ENCODE measurements around the gene CD80. TPM values are rescaled to one million over a fixed set of nuclear protein-coding genes. Genes with fewer than 3 reads are reported as not detected.

CD80 gene
- total and polyA plus RNA-seq, 10 of the 15 experiments (the other 5 are each of a cell fraction or from before 2014, with no cell fraction given), result 41.4 to 137 (median 58.1) TPM

- Histone ChIP-seq H2AFZ (ENCODE audit: control insufficient read depth, low read depth, low read length) (no peak overlapping the region), H3K79me2 (ENCODE audit: control insufficient read depth, insufficient read depth, low read length) (no peaks in the 10 kb centered on the region), H3K4me2 (ENCODE audit: control insufficient read depth, insufficient read depth) (no peak overlapping the region), H3K36me3 (ENCODE audit: control insufficient read depth in 2 of 2, insufficient read depth in 2 of 2, low read length in 1 of 2) (peaks cover 5 to 51% of the 10 kb centered on the region in 2 experiments), H3K4me1 (ENCODE audit: control insufficient read depth, insufficient read depth, low read length) (no peaks in the 10 kb centered on the region), H3K27ac (ENCODE audit: control insufficient read depth, insufficient read depth) (no peak overlapping the region), H3K9ac (ENCODE audit: control insufficient read depth, insufficient read depth, low read length) (no peak overlapping the region), H4K20me1 (ENCODE audit: control insufficient read depth, insufficient read depth) (no peaks in the 10 kb centered on the region), H3K4me3 (no peak overlapping the region), H3K9me3 (replicated peaks; ENCODE audit: control insufficient read depth, insufficient read depth, low read length) (no peaks in the 10 kb centered on the region; the same call in 2 of the 3 replicates), H3K27me3 (replicated peaks in 1 of 2; ENCODE audit: control insufficient read depth in 2 of 2, insufficient read depth in 2 of 2, low read length in 1 of 2) (no peaks in the 10 kb centered on the region)
- RAD21 ChIA-PET (ENCODE audit: unreplicated experiment), result interaction anchor here (0.8 to 1.6 kb wide), 4 partner anchors 34 to 156 kb away, joined by 3 to 6 read pairs (median 3); partner anchors contain the start of gene CD80
- BruUV-seq (replicated peaks), result no TSS peak
- FAIRE-seq (no peak), ATAC-seq (peak; percentile 31; the same call in 1 of the 3 replicates), DNase-seq (ENCODE audit: low read depth, low spot score) (no peak)
- in situ Hi-C loops (cut with MboI), result no loop called here
- 80% methylated on average over 4 of the region's 4 CpGs for WGBS (ENCODE audit: insufficient coverage, insufficient replicate concordance, low lambda C conversion rate, missing lambda C conversion rate)
- POLR2A ChIA-PET, result interaction anchor here (0.5 to 1.2 kb wide), 4 partner anchors 21 to 150 kb away, joined by 3 read pairs; no protein-coding TSS in a partner anchor
- intact Hi-C loops (cut with micrococcal nuclease; ENCODE audit: unreplicated experiment), result no loop called here
- SMC1A ChIA-PET (ENCODE audit: uncharacterized antibody, unreplicated experiment), result interaction anchor here (0.6 to 3.0 kb wide), 12 partner anchors 12 to 156 kb away, joined by 3 to 8 read pairs (median 3); partner anchors contain the start of genes CD80 and COX17
- CTCF ChIA-PET, result interaction anchor here (0.7 to 2.4 kb wide), 6 partner anchors 9 to 156 kb away, joined by 3 to 9 read pairs (median 5); no protein-coding TSS in a partner anchor
- TF ChIP-seq CTCF (IDR thresholded peaks at IDR 0.05 in 2 of 3, conservative IDR thresholded peaks at IDR 0.05 in 1 of 3; ENCODE audit: control insufficient read depth in 2 of 3, extremely low read depth in 1 of 3, insufficient read depth in 1 of 3, low read depth in 3 of 3, low read length in 3 of 3) (peak in 2 of 3 experiments; percentile 12 to 45; a peak in 4 of 6 replicates), ELK1 (IDR thresholded peaks at IDR 0.05; ENCODE audit: low read depth, low read length) (no peak), SKIL (IDR thresholded peaks at IDR 0.05; ENCODE audit: low read depth, poor library complexity, severe bottlenecking) (no peak), CUX1 (IDR thresholded peaks at IDR 0.05; ENCODE audit: insufficient replicate concordance, low read depth, low read length) (no peak), PKNOX1 (IDR thresholded peaks at IDR 0.05) (peak; percentile 63; the same call in 1 of the 2 replicates), SMAD5 (IDR thresholded peaks at IDR 0.05; ENCODE audit: low read depth) (0 out of 2 replicates have a peak, but pooled peaks have one; percentile 25), RCOR1 (conservative IDR thresholded peaks at IDR 0.05; ENCODE audit: low read depth, low read length) (no peak)
These were observed 34.3 kb downstream of the CD80 start for GRCh38 chr3:119524931-119525662.
